ENCODE measurements around the gene SEMA6D. TPM values are rescaled to one million over a fixed set of nuclear protein-coding genes. Genes with fewer than 3 reads are reported as not detected.
"Not testable (repeated sequence)": the region's sequence is repeated elsewhere in the genome, so short reads cannot be mapped to it uniquely, and the experiment has no call there.

Gene SEMA6D
- total and polyA plus RNA-seq, 12 donors: 1.4 to 20.1 (median 11.9) TPM

DNA sequence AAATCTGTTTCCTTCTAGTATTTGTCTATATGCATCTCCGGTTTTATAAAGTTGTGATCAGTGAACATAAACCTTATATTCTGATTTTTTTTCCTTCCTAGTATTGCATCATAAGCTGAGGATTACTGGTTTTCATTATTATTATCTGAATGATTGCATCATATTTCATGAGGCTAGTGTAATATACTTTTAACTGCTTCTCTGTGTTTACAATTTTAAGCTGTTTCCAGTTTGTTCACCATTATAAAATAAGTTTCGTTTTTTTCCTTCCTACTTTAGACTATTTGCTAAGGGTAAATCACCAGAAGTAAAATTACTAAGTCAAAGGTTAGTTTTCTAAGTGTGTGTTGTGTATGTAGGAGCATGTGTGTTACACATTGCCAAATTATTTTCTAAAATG lies 20.2 kb downstream of the SEMA6D start:
- ATAC-seq (no peak), DNase-seq (no peak)
- no peaks in the 10 kb centered on the region for H3K36me3 ChIP-seq
- peak overlapping the region in 6 of 10 donors; percentile 0 to 51 (median 38) for H3K27ac ChIP-seq
- intact Hi-C loops (cut with DNase I): no loop called here
- no peak for TF ChIP-seq CTCF (IDR thresholded peaks at IDR 0.05)
- no peaks in the 10 kb centered on the region for H3K27me3 ChIP-seq
- 82 to 85% methylated on average over 2 of the region's 2 CpGs for WGBS, 2 donors
- H3K9me3 ChIP-seq: no peaks in the 10 kb centered on the region
- no peak overlapping the region for H3K4me3 ChIP-seq
- peaks cover 0 to 64% (median 32%) of the 10 kb centered on the region in 9 donors for H3K4me1 ChIP-seq

DNA sequence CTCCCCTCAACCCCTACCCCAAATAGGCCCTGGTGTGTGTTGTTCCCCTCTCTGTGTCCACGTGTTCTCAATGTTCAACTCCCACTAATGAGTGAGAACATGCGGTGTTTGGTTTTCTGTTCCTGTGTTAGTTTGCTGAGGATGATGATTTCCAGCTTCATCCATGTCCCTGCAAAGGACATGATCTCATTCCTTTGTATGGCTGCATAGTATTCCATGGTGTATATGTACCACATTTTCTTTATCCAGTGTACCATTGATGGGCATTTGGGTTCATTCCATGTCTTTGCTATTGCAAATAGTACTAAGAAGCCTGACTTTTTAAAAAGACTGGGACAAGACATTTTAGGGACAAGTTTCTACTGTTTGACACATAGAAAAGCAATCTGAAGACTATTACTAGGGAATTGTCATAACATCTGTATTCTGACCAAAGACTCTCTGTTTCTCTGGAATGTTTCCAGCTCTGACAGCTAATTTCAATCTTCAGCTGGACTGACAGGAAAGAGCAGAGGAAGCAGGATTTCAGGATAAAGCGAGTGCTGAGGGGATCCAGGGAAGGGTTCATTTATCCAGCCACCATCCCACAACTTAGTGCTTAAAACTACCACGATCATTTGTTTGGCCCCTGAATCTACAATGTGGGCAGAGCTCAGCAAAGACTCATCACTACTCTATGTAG lies 21.0 kb downstream of the SEMA6D start:
- WGBS, 2 donors: 70 to 77% methylated on average over 4 of the region's 4 CpGs
- DNase-seq; intact Hi-C loops (cut with DNase I); H3K27me3 ChIP-seq; H3K9me3 ChIP-seq; H3K4me3 ChIP-seq; H3K36me3 ChIP-seq; ATAC-seq: not testable (repeated sequence)
- peaks cover 0 to 72% (median 40%) of the 10 kb centered on the region in 9 donors for H3K4me1 ChIP-seq
- peak overlapping the region in 1 of 10 donors; percentile 46 for H3K27ac ChIP-seq

GRCh38 chr15:47741082-47741481 lies 23.8 kb downstream of the SEMA6D start:
- Histone ChIP-seq H3K27me3 (no peaks in the 10 kb centered on the region), H3K27ac (no peak overlapping the region), H3K4me1 (peaks cover 0 to 80% (median 48%) of the 10 kb centered on the region in 9 donors), H3K4me3 (no peak overlapping the region), H3K36me3 (peaks cover 0 to 17% (median 0%) of the 10 kb centered on the region in 9 donors), H3K9me3 (no peaks in the 10 kb centered on the region)
- intact Hi-C loops (cut with DNase I): no loop called here
- WGBS, 2 donors: 92 to 94% methylated on average over 4 of the region's 4 CpGs
- TF ChIP-seq CTCF (IDR thresholded peaks at IDR 0.05): no peak
- DNase-seq (no peak), ATAC-seq (no peak)

DNA sequence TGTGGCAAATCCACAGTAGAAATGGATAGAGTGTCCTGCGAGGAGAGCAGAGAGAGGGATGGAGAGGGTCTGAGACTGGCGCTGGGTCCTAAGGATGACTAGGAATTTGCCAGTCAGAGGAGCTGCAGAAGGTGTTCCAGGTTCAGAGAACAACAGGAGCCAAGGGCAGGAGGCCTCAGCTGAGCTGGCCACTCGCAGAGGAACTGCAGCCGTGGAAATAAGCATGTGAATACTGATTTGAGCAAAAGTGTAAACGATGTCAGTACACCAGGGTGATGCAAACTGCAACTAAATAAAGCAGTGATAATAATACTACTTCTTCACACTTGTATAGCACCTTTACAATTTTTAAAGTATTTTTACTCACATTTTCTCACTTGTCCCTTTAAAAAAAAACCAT lies 24.6 kb downstream of the SEMA6D start:
- Histone ChIP-seq H3K27me3 (no peaks in the 10 kb centered on the region), H3K4me3 (no peak overlapping the region), H3K36me3 (peaks cover 0 to 17% (median 0%) of the 10 kb centered on the region in 9 donors), H3K4me1 (peaks cover 3 to 77% (median 47%) of the 10 kb centered on the region in 9 donors), H3K9me3 (no peaks in the 10 kb centered on the region), H3K27ac (peak overlapping the region in 5 of 10 donors; percentile 20 to 51 (median 35))
- peak in 3 of 8 donors; percentile 39 to 52 (median 46) for ATAC-seq
- TF ChIP-seq CTCF (IDR thresholded peaks at IDR 0.05): no peak
- 67 to 78% methylated on average over 5 of the region's 5 CpGs for WGBS, 2 donors
- DNase-seq: no peak
- intact Hi-C loops (cut with DNase I): no loop called here

DNA sequence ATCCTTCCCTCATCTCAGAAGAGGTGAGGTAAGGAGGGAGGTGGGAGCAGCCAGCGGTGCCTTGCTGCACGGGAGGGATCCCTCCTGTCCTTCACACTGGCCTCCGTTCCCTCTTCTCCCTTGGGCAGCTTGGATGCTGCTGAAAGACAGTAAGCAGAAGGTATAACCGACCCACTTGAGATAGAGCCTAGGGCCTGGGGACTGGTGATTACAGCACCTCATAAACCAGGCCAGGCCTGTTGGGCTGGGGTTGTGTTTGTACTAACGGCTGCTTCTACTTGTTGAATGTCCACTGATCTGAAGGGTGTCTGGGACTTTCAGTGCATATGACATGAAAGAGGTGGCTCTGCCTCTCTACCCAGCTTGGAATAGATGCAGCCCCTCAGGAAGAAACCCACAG lies 25.0 kb downstream of the SEMA6D start:
- Histone ChIP-seq H3K27me3 (no peaks in the 10 kb centered on the region), H3K9me3 (no peaks in the 10 kb centered on the region), H3K27ac (peak overlapping the region in 5 of 10 donors; percentile 20 to 51 (median 35)), H3K36me3 (peaks cover 0 to 17% (median 0%) of the 10 kb centered on the region in 9 donors), H3K4me1 (peaks cover 3 to 73% (median 43%) of the 10 kb centered on the region in 9 donors), H3K4me3 (no peak overlapping the region)
- intact Hi-C loops (cut with DNase I): no loop called here
- ATAC-seq (peak; percentile 46 to 89 (median 76)), DNase-seq (peak in 1 of 2 donors; percentile 34)
- no peak for TF ChIP-seq CTCF (IDR thresholded peaks at IDR 0.05)
- WGBS, 2 donors: 32 to 51% methylated on average over 5 of the region's 5 CpGs
